Neural cell (in vitro differentiated cells): ENCODE results near the gene CEP85L.

Experiments
- EP300 ChIP-seq: fragments of 450-650 bp; conservative IDR thresholded peaks from 2 replicates; pipeline ENCODE4 v1.6.1; 2014; ENCODE audit warnings: antibody characterized with exemption, mild to moderate bottlenecking, moderate library complexity; ENCODE audit not compliant: poor library complexity, severe bottlenecking
- EZH2 ChIP-seq: fragments of 200-600, 300-800 bp; shearing (Covaris generic), sonication (generic); IDR thresholded peaks from 2 replicates; pipeline ENCODE4 v1.6.1; 2014; ENCODE audit warnings: antibody characterized with exemption, low read length, borderline replicate concordance, mild to moderate bottlenecking; ENCODE audit not compliant: insufficient read depth, poor library complexity, severe bottlenecking
- POLR2AphosphoS5 ChIP-seq: IDR thresholded peaks from 2 replicates; pipeline ENCODE4 v1.6.1; 2012
- RAD21 ChIP-seq: fragments of 450-650 bp; conservative IDR thresholded peaks from 2 replicates; pipeline ENCODE4 v1.6.1; 2014; ENCODE audit warnings: antibody characterized with exemption, mild to moderate bottlenecking, moderate library complexity
- TAF1 ChIP-seq: IDR thresholded peaks from 2 replicates; pipeline ENCODE4 v1.6.1; 2012; ENCODE audit warnings: low read depth
- TF ChIP-seq, protein P1 (sequence below): fragments of 450-650 bp; IDR thresholded peaks from 2 replicates; pipeline ENCODE4 v1.5.1; 2014; ENCODE audit warnings: antibody characterized with exemption, mild to moderate bottlenecking, moderate library complexity; ENCODE audit not compliant: poor library complexity, severe bottlenecking
- TF ChIP-seq, protein P2 (sequence below): IDR thresholded peaks from 2 replicates; pipeline ENCODE4 v1.6.1; 2012; ENCODE audit warnings: borderline replicate concordance

DNA sequence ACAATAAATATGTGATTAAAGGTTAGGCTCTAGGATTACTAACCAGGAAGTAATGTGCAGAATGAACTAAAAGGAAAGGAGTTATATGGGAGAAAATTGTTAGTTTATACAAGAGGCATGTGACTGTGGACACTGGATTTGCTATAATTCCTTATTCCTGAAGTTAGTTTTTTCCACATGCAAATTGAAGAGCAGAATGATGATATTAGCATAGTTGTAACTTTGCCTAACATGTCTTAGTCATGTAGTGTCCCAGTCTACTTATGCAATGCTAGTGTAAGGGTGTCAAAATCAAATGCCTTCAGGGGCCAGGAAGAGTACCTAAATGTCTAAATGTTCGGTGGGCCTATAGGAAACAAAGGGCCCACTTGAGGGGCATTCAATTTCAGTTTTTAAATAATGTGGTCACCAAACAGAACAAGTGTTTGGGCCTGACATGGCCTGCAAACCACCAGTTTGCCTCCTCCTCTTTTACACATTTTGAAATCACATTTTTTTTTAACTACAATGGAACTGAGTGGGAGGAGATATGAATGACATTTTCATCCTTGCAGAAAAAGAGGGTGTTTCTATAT is 28.0 kb upstream of the CEP85L start:
- TF ChIP-seq, protein P1, sequence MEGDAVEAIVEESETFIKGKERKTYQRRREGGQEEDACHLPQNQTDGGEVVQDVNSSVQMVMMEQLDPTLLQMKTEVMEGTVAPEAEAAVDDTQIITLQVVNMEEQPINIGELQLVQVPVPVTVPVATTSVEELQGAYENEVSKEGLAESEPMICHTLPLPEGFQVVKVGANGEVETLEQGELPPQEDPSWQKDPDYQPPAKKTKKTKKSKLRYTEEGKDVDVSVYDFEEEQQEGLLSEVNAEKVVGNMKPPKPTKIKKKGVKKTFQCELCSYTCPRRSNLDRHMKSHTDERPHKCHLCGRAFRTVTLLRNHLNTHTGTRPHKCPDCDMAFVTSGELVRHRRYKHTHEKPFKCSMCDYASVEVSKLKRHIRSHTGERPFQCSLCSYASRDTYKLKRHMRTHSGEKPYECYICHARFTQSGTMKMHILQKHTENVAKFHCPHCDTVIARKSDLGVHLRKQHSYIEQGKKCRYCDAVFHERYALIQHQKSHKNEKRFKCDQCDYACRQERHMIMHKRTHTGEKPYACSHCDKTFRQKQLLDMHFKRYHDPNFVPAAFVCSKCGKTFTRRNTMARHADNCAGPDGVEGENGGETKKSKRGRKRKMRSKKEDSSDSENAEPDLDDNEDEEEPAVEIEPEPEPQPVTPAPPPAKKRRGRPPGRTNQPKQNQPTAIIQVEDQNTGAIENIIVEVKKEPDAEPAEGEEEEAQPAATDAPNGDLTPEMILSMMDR = no peak
- TF ChIP-seq TAF1 (no peak), EZH2 (no peak), RAD21 (no peak), EP300 (no peak), POLR2AphosphoS5 (no peak)
- TF ChIP-seq, protein P2, sequence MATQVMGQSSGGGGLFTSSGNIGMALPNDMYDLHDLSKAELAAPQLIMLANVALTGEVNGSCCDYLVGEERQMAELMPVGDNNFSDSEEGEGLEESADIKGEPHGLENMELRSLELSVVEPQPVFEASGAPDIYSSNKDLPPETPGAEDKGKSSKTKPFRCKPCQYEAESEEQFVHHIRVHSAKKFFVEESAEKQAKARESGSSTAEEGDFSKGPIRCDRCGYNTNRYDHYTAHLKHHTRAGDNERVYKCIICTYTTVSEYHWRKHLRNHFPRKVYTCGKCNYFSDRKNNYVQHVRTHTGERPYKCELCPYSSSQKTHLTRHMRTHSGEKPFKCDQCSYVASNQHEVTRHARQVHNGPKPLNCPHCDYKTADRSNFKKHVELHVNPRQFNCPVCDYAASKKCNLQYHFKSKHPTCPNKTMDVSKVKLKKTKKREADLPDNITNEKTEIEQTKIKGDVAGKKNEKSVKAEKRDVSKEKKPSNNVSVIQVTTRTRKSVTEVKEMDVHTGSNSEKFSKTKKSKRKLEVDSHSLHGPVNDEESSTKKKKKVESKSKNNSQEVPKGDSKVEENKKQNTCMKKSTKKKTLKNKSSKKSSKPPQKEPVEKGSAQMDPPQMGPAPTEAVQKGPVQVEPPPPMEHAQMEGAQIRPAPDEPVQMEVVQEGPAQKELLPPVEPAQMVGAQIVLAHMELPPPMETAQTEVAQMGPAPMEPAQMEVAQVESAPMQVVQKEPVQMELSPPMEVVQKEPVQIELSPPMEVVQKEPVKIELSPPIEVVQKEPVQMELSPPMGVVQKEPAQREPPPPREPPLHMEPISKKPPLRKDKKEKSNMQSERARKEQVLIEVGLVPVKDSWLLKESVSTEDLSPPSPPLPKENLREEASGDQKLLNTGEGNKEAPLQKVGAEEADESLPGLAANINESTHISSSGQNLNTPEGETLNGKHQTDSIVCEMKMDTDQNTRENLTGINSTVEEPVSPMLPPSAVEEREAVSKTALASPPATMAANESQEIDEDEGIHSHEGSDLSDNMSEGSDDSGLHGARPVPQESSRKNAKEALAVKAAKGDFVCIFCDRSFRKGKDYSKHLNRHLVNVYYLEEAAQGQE = no peak
